GM12872 (cell line): ENCODE data around the gene GLRX.

ENCODE experiments used
- CTCF ChIP-seq: IDR thresholded peaks from 3 replicates; pipeline ENCODE4 v1.5.1; 2011; ENCODE audit warnings: low read depth, mild to moderate bottlenecking, low read length, moderate library complexity; ENCODE audit not compliant: insufficient read depth

GLRX gene

GRCh38 chr5:95827892-95828246 is 5.3 kb upstream of the GLRX start:
- TF ChIP-seq CTCF = no peak

GRCh38 chr5:95826949-95827891 is 4.7 kb upstream of the GLRX start:
- TF ChIP-seq CTCF = no peak

GRCh38 chr5:95825495-95825894 is 3.0 kb upstream of the GLRX start:
- no peak for TF ChIP-seq CTCF

- no peak for TF ChIP-seq CTCF
These were observed 2.2 kb upstream of the GLRX start for GRCh38 chr5:95824747-95825146.

GRCh38 chr5:95823738-95824609 is 1.4 kb upstream of the GLRX start:
- no peak for TF ChIP-seq CTCF

GRCh38 chr5:95823218-95823737 is 752 bp upstream of the GLRX start:
- no peak for TF ChIP-seq CTCF

- TF ChIP-seq CTCF = no peak
These were observed 434 bp downstream of the GLRX start for GRCh38 chr5:95822043-95822541.
